Spleen (tissue), 11 donors: ENCODE results near the gene ISCA2. TPM values are rescaled to one million over a fixed set of nuclear protein-coding genes. Genes with fewer than 3 reads are reported as not detected.

Experiments
- DNase-seq: peaks from one replicate; pipeline ENCODE4 v3.0.0-alpha.2; 2020
- H3K27ac ChIP-seq, 8 donors: fragments of 200-600 bp; sonication (generic) in 7 of 8; 1 replicate in 4 of 8; 2 replicates in 4 of 8; pipeline versions ENCODE4 v1.5.0 to v1.8.0; 2016 to 2021; ENCODE audit warnings: inconsistent platforms in 4 of 8, mild to moderate bottlenecking in 4 of 8, moderate library complexity in 1 of 8
- H3K27me3 ChIP-seq, 7 donors: fragments of 200-600 bp; sonication (generic) in 6 of 7; replicated peaks in 1 of 7; 1 replicate in 4 of 7; 2 replicates in 3 of 7; pipeline versions ENCODE4 v1.5.0 to v1.8.0; 2016 to 2021; ENCODE audit warnings: inconsistent platforms in 3 of 7, mild to moderate bottlenecking in 1 of 7
- H3K36me3 ChIP-seq, 6 donors: fragments of 200-600 bp; sonication (generic) in 5 of 6; 1 replicate in 4 of 6; 2 replicates in 2 of 6; pipeline versions ENCODE4 v1.5.0 to v1.8.0; 2016 to 2021; ENCODE audit warnings: inconsistent platforms in 2 of 6
- H3K4me1 ChIP-seq, 6 donors: fragments of 200-600 bp; sonication (generic) in 5 of 6; 1 replicate in 3 of 6; 2 replicates in 3 of 6; pipeline versions ENCODE4 v1.5.0 to v1.8.0; 2016 to 2021; ENCODE audit warnings: inconsistent platforms in 3 of 6
- H3K4me3 ChIP-seq, 8 donors: fragments of 200-600 bp; sonication (generic) in 7 of 8; 1 replicate in 4 of 8; 2 replicates in 4 of 8; pipeline versions ENCODE4 v1.5.0 to v1.8.0; 2016 to 2021; ENCODE audit warnings: inconsistent platforms in 4 of 8, mild to moderate bottlenecking in 4 of 8, moderate library complexity in 2 of 8
- H3K9me3 ChIP-seq, 8 donors: fragments of 200-600 bp; sonication (generic) in 7 of 8; 1 replicate in 4 of 8; 2 replicates in 4 of 8; pipeline versions ENCODE4 v1.5.0 to v1.8.0; 2016 to 2021; ENCODE audit warnings: inconsistent platforms in 4 of 8
- POLR2A ChIP-seq, 3 donors: fragments of 450-650 bp; IDR thresholded peaks; one replicate each; pipeline ENCODE4 v1.5.1; 2017; ENCODE audit warnings: antibody characterized with exemption in 3 of 3, mild to moderate bottlenecking in 1 of 3
- POLR2AphosphoS5 ChIP-seq, 3 donors: sonication (generic); formaldehyde crosslinking; IDR thresholded peaks; one replicate each; pipeline ENCODE4 v1.5.1; 2017; ENCODE audit warnings: antibody characterized with exemption in 3 of 3
- WGBS, 5 donors: extraction: QIAGEN DNeasy Blood & Tissue Kit in 3 of 5; methylation state at CpG; one replicate each; pipeline versions ENCODE4 v1.1.5 to v1.1.7; 2013 to 2018; 5-methylcytosine and 5-hydroxymethylcytosine counted together
- intact Hi-C: fragments of 100-400 bp; cut with DNase I; formaldehyde crosslinking; loops from one replicate; pipeline ENCODE4 v1.15.0; 2023; ENCODE audit warnings: low total_unique reads
- polyA plus RNA-seq, 3 donors: library from polyadenylated mRNA; stranded (reverse); fragments of 200-250 nt; gene quantifications; one replicate each; pipeline ENCODE4 v1.2.1, GENCODE V29; 2013
- total RNA-seq, 7 donors: library from RNA; depleted of rRNA in 3 of 7; stranded (reverse); fragments of >200 nt in 3 of 7; fragmentation: NEBNext Ultra II Directional in 4 of 7; extraction: Animal tissue kit (Norgen Biotek cat#: 25700) in 4 of 7; gene quantifications; one replicate each; pipeline versions ENCODE4 v1.1.0 to v1.2.1, GENCODE V29; 2016 to 2021
- TF ChIP-seq, protein P1 (sequence below), 11 experiments: fragments of 200-600 bp in 7 of 11; fragments of 450-650 bp in 4 of 11; sonication (generic) in 4 of 11; IDR thresholded peaks in 8 of 11; conservative IDR thresholded peaks in 3 of 11; 1 replicate in 7 of 11; 2 replicates in 4 of 11; pipeline versions ENCODE4 v1.4.0 to v1.8.0; 2016 to 2021; ENCODE audit warnings: antibody characterized with exemption in 11 of 11, inconsistent platforms in 4 of 11, mild to moderate bottlenecking in 1 of 11
- donor health status: healthy with polysubstance abuse.
- donor health status: DM: no; HTN: no; CAD: no; lungs with moderate emphysema.
- donor health status: DM: no; HTN: no; CAD: no.
- donor health status: Bipolar disorder and iron deficiency.
- donor health status: healthy.
- donor health status: DM: no; HTN: no; CAD: no.
- donor health status: DM: yes; HTN: yes; CAD: no.

The ISCA2 gene
- total and polyA plus RNA-seq, 10 donors, result 11.7 to 28.9 (median 22.7) TPM

DNA sequence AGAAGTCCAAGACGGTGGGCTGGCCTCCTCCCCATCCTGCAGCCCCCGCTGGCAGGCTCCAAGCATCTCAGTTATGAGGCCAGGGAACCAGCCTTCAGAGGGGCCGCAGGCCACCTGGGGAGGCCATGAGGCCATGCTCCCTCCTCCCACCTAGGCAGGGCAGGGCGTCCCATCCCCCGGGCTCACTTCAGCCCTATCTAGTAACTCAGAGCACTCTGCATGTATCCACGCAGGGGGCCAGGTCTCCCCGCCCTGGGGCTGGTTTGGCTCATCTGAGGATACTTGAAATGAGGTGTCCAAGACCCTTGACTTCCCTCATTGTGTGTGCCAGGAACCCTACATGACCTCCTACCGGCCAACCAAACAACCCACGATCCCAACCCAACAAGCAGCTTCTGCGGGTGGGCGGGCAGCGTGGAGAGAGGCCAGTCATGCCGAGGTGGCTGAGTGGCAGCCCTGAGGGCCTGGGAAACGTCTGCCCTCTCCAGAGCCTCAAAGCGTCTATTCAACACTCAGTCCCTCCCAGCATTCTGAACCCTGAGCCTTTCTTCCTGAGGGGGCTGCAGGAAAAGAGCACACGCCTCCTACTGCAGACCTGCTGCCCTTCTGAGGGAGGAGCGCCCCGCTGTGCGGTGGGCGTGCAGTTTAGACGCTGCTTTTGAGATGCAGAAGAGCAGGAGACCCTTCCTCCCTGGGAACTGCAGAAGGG, 16.8 kb downstream of the ISCA2 start:
- no peaks in the 10 kb centered on the region for H3K9me3 ChIP-seq
- H3K27me3 ChIP-seq, result peaks cover 0 to 20% (median 0%) of the 10 kb centered on the region in 7 donors
- peaks cover 0 to 27% (median 21%) of the 10 kb centered on the region in 6 donors for H3K4me1 ChIP-seq
- DNase-seq, result peak; percentile 58
- no peak for TF ChIP-seq POLR2AphosphoS5 (IDR thresholded peaks at IDR 0.05)
- no peak for TF ChIP-seq POLR2A (IDR thresholded peaks at IDR 0.05)
- TF ChIP-seq, protein P1, sequence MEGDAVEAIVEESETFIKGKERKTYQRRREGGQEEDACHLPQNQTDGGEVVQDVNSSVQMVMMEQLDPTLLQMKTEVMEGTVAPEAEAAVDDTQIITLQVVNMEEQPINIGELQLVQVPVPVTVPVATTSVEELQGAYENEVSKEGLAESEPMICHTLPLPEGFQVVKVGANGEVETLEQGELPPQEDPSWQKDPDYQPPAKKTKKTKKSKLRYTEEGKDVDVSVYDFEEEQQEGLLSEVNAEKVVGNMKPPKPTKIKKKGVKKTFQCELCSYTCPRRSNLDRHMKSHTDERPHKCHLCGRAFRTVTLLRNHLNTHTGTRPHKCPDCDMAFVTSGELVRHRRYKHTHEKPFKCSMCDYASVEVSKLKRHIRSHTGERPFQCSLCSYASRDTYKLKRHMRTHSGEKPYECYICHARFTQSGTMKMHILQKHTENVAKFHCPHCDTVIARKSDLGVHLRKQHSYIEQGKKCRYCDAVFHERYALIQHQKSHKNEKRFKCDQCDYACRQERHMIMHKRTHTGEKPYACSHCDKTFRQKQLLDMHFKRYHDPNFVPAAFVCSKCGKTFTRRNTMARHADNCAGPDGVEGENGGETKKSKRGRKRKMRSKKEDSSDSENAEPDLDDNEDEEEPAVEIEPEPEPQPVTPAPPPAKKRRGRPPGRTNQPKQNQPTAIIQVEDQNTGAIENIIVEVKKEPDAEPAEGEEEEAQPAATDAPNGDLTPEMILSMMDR (IDR thresholded peaks at IDR 0.05 in 8 of 11, conservative IDR thresholded peaks at IDR 0.05 in 3 of 11), result no peak
- no peaks in the 10 kb centered on the region for H3K36me3 ChIP-seq
- 74 to 85% (median 78%) methylated on average over 18 to 21 of the region's 21 CpGs for WGBS, 5 donors
- intact Hi-C loops, result no loop called here
- H3K27ac ChIP-seq, result no peak overlapping the region
- no peak overlapping the region for H3K4me3 ChIP-seq

DNA sequence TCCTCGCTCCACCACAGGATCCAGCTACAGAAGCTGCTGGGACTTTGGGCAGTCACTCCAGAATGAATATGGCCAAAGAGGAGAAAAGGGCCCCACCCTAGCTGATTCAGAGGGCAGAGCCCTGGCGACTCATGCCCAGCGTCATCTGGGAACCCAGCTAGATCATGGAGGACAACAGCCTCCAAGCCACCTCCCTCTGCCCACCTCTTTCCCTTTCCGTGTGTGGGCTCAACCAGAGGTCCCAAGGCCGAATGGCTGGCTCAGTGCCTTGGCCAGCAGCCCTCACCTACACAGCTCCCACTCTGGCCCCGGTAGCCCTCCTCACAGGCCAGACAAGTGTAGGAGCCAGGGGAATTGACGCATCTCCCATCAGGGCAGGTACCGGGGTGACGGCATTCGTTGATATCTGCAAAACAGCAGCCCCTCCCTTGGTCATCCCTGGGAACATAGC, 17.4 kb downstream of the ISCA2 start:
- intact Hi-C loops, result no loop called here
- Histone ChIP-seq H3K27me3 (peaks cover 0 to 23% (median 0%) of the 10 kb centered on the region in 7 donors), H3K36me3 (no peaks in the 10 kb centered on the region), H3K9me3 (no peaks in the 10 kb centered on the region), H3K27ac (no peak overlapping the region), H3K4me1 (peaks cover 0 to 27% (median 19%) of the 10 kb centered on the region in 6 donors), H3K4me3 (no peak overlapping the region)
- WGBS, 5 donors, result 68 to 87% (median 82%) methylated on average over 10 of the region's 10 CpGs
- TF ChIP-seq POLR2AphosphoS5 (IDR thresholded peaks at IDR 0.05) (no peak), POLR2A (IDR thresholded peaks at IDR 0.05) (no peak)
- TF ChIP-seq, protein P1 (IDR thresholded peaks at IDR 0.05 in 8 of 11, conservative IDR thresholded peaks at IDR 0.05 in 3 of 11), result no peak
- DNase-seq, result peak; percentile 60

DNA sequence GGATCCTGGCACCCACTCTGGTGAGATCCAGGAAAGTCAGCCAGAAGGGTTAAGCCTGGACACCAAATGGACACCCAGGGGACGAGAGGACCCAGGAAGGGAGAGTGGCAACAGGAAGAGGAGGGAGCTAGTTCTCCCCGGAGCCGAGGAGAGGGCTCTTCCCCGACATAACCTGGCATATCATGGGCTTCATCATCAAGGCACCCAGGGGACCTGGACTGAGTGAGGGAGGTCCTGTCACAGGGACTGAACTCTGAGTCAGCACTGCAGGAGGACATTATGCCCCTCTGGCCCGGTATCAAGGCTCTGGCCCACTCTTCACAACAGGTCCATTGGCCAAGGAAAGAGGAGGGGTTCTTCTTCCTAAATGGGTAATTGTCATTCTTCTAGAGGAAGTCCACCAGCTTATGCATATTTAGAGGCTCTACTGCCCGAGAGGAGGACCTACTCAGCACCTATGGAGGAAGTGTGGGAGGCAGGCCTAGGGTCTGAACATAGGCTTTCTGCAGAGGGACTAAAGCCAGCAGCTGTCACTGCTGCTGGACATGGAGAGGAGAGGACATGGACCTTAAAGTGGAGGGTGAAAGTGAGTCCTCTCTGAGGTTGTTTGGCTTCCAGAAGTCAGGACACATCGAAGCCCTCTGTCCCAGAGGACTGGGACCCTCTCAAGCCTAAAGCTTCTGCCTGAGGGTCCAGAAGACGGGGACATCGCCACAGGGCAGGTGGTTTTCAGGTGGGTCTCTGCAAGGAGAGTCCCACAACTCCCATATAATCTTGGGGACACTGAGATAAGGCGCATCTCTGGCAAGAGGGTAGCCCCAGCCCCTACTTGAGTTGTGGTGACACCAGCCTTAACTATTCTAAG, 18.6 kb downstream of the ISCA2 start:
- H3K27me3 ChIP-seq, result peaks cover 0 to 24% (median 0%) of the 10 kb centered on the region in 7 donors
- intact Hi-C loops, result no loop called here
- H3K27ac ChIP-seq, result no peak overlapping the region
- H3K4me3 ChIP-seq, result no peak overlapping the region
- no peaks in the 10 kb centered on the region for H3K9me3 ChIP-seq
- peak; percentile 21 for DNase-seq
- WGBS, 5 donors, result 75 to 89% (median 78%) methylated on average over 9 to 10 of the region's 10 CpGs
- H3K4me1 ChIP-seq, result peaks cover 0 to 30% (median 18%) of the 10 kb centered on the region in 6 donors
- H3K36me3 ChIP-seq, result no peaks in the 10 kb centered on the region
- TF ChIP-seq POLR2A (IDR thresholded peaks at IDR 0.05) (no peak), POLR2AphosphoS5 (IDR thresholded peaks at IDR 0.05) (no peak)
- TF ChIP-seq, protein P1 (IDR thresholded peaks at IDR 0.05 in 8 of 11, conservative IDR thresholded peaks at IDR 0.05 in 3 of 11), result no peak
